ENCODE results near the gene MUS81. TPM values are rescaled to one million over a fixed set of nuclear protein-coding genes. Genes with fewer than 3 reads are reported as not detected.
A peak's percentile ranks its signal among the peaks of the same experiment; 100 is the strongest.

The MUS81 gene
- total and polyA plus RNA-seq, 11 donors = 24.6 to 56.1 (median 35.9) TPM

- TF ChIP-seq CTCF (IDR thresholded peaks at IDR 0.05) (no peak), POLR2A (IDR thresholded peaks at IDR 0.05) (no peak)
- no peaks in the 10 kb centered on the region for H3K9me3 ChIP-seq
- no peaks in the 10 kb centered on the region for H3K27me3 ChIP-seq
- DNase-seq = peak in 1 of 5 donors; percentile 39
- no peak for ATAC-seq
- H3K4me1 ChIP-seq = peaks cover 5 to 44% (median 32%) of the 10 kb centered on the region in 12 donors
- intact Hi-C loops (cut with DNase I) = loop anchor here in 9 of 10 donors (2.0 to 10.0 kb wide), 5 partner anchors 67 to 116 kb away; partner anchors contain the start of genes BANF1 (in 2 of the 9), EIF1AD (in 2 of the 9) and SART1 (in 2 of the 9)
- no peak overlapping the region for H3K27ac ChIP-seq
- WGBS, 4 donors = 84 to 92% (median 89%) methylated on average over 12 of the region's 12 CpGs
- H3K36me3 ChIP-seq = peaks cover 0 to 54% (median 43%) of the 10 kb centered on the region in 9 donors
- H3K4me3 ChIP-seq = no peak overlapping the region
Measured at GRCh38 chr11:65885808-65886536, 25.7 kb downstream of the MUS81 start.

GRCh38 chr11:65886826-65887722 lies 26.8 kb downstream of the MUS81 start:
- H3K4me3 ChIP-seq = peak overlapping the region in 11 of 12 donors; percentile 62 to 98 (median 79)
- intact Hi-C loops (cut with DNase I) = loop anchor here in 5 of 10 donors (2.0 to 10.0 kb wide), 4 partner anchors 68 to 115 kb away; partner anchors contain the start of genes BANF1 (in 2 of the 5), EIF1AD (in 2 of the 5) and SART1 (in 2 of the 5)
- ATAC-seq = no peak
- 77 to 78% (median 77%) methylated on average over 14 of the region's 14 CpGs for WGBS, 4 donors
- peaks cover 0 to 52% (median 43%) of the 10 kb centered on the region in 9 donors for H3K36me3 ChIP-seq
- H3K4me1 ChIP-seq = peaks cover 9 to 54% (median 36%) of the 10 kb centered on the region in 12 donors
- TF ChIP-seq CTCF (IDR thresholded peaks at IDR 0.05) (no peak), POLR2A (IDR thresholded peaks at IDR 0.05) (no peak)
- peak overlapping the region in 11 of 12 donors; percentile 93 to 100 (median 98) for H3K27ac ChIP-seq
- no peaks in the 10 kb centered on the region for H3K9me3 ChIP-seq
- H3K27me3 ChIP-seq = no peaks in the 10 kb centered on the region
- peak in 1 of 5 donors; percentile 35 for DNase-seq

- Histone ChIP-seq H3K4me1 (peaks cover 11 to 61% (median 43%) of the 10 kb centered on the region in 12 donors), H3K36me3 (peaks cover 0 to 45% (median 38%) of the 10 kb centered on the region in 9 donors), H3K27ac (peak overlapping the region; percentile 89 to 100 (median 98)), H3K9me3 (no peaks in the 10 kb centered on the region), H3K4me3 (peak overlapping the region; percentile 28 to 98 (median 78)), H3K27me3 (no peaks in the 10 kb centered on the region)
- no peak for TF ChIP-seq CTCF (IDR thresholded peaks at IDR 0.05)
- TF ChIP-seq POLR2A (IDR thresholded peaks at IDR 0.05) = no peak
- ATAC-seq (no peak), DNase-seq (no peak)
- intact Hi-C loops (cut with DNase I) = loop anchor here in 9 of 10 donors (1.0 to 10.0 kb wide), 12 partner anchors 14 to 115 kb away; partner anchors contain the start of genes C11orf68 (in 3 of the 9), DRAP1 (in 3 of the 9), SART1 (in 3 of the 9) and BANF1 (in 2 of the 9)
- 0 to 5% (median 3%) methylated on average over 18 to 23 of the region's 23 CpGs for WGBS, 4 donors
Measured at GRCh38 chr11:65887723-65888162, 27.5 kb downstream of the MUS81 start.

Measured in heart left ventricle (tissue), 16 donors.